NCI-H446 treated with DMSO at 0.1 percent for 48 hours (cell line): ENCODE data around the gene ALK.

Source experiments
- DNase-seq: peaks from one replicate; lab custom pipeline; 2025; lab: John Stamatoyannopoulos, UW

Gene ALK

DNA sequence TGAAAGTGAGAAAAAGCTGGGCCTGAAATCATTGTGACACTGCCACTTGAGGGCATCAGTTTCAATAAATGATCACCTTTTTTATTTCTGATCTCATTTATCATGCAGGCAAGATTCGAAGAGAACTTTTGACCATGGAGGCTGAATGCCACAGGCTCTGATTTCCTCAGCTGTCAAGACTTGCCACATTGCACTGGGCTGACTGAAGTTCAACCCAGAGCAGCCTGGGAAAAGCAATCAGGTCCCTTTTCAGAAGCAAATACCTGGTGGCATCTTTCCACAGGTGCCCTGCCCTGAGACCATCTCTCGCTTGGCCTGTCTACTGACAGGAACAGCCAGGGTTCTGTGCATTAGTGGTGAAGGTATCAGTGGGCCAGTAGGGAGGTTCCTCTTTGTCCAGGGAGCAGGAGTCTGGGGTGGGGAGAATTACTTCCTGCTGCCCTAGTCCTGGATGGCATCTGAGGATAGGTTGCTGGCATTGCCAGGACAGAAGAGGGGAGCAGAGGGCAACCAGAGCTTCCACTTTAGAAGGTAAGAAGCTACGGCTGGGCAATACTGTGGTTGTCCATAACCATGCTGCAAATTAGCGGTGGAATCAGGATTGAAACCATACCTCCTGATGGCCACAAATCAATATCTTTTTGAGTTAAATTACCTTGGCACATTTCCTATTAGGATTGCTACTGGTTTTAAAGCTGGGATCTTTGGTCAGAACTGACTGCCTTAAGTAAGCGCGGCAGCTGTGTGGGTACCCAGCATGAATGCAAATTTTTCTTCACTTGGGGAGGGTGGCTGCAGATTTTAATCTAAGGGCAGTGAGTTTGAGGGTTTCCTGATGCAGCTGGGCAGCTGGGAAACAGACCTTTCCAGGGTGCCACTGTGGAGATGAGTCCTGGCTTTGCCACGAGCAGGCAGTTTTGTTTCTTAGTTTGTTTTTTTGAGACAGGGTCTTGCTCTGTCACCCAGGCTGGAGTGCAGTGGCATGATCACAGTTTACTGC is 394.5 kb downstream of the ALK start:
- DNase-seq: no peak

DNA sequence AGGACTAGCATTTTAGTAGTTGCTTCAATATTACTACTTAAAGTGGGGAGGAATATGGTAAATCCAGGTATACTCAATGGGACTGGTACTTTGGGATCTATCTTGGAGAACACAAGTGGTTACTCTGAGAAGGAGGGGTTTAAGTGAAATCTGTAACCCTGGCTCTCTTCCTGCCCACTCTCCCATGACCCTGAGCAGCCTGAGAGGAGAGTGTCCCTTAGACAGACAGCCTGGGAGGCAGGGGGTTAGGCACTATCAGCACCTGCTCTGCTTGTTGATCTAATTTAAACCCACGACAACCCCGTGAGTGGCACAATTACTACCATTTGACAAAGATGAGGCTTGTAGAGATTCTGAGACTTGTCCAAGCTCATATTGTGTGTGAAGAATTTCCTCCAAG is 395.5 kb downstream of the ALK start:
- no peak for DNase-seq

DNA sequence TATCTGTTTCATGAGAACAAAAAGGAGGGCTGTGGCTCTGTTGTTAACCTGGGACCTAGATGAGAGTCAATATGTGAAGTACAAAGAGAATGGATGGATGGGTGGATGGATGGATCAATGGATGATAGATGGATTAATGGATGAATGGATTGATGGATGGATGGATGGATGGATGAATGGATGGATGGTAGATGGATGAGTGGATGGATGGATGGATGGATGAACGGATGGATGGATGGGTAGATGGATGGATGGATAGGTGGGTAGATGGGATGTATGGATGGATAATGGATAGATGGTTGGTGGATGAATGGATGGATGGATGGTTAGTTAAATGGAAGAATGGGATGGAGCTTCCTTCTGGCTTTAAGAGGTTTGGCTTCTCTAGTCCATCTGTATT is 396.7 kb downstream of the ALK start:
- no peak for DNase-seq

GRCh38 chr2:29522951-29523669 is 398.3 kb downstream of the ALK start:
- no peak for DNase-seq

DNA sequence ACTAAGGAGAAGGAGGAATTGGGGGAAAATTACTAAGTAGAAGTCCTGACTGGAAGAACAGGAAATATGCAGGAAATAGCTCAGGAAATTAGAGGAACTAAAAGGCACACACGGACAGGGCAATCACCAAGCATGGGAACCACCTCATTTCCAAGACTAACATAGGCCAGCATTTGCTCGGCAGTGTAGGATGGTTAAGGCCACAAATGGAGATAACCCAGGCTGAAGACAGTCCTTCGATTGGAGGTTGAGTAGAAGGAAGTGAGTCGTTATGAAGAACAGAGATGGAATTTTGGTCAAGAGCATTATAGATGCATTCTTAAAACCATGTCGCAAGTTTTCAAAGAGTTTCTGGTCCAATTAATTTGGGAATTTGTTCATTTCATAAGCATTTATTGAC is 401.4 kb downstream of the ALK start:
- DNase-seq: no peak

DNA sequence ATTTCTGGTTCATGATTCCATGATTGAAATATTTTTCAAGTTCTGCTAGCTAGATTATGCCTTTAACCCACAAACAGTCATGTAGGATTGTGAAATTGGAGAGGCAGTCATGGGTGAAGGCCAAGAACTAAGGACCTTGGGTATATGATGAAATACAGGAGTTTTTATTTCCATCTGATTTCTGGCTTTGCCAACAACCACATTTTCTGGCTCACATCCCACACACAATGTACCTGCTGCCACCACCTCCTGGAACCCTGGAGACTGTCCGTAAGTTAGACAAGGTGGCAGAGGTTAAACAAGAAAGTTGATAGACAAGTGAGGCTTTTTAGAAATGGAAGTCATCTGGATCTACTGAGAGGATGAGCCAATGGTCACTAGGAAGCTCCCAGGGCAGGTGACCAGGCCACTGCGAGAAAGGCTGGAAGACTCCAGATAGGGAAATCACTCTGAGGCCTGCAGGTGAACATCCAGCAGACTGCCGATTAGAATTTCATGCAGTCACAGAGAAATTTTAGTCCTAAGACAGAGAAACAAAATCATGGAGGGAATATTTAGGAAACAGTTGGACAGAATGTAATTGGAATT is 402.0 kb downstream of the ALK start:
- no peak for DNase-seq

- DNase-seq: no peak
These were observed 402.6 kb downstream of the ALK start for GRCh38 chr2:29518646-29519337.

- no peak for DNase-seq
These were observed 403.4 kb downstream of the ALK start for GRCh38 chr2:29518010-29518409.

- DNase-seq: no peak
These were observed 404.0 kb downstream of the ALK start for GRCh38 chr2:29517413-29517812.

DNA sequence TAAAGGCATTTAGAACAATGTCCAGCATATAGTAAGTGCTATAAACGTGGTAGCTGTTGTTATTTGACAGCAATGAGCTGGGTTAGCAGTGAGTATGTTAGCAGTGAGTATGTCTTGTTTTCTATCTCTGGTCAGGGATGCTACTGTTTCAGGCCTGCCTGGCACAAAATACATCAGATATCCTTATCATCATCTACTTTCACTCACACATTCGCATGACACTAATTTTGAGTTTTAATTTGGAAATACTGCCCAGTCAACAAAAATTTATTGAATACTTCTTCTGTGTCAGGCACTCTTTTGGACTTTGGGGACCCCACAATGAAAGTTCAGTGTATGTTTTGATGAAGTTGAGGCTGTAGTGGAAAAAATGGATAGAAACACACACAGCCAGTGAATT is 404.6 kb downstream of the ALK start:
- DNase-seq: no peak

DNA sequence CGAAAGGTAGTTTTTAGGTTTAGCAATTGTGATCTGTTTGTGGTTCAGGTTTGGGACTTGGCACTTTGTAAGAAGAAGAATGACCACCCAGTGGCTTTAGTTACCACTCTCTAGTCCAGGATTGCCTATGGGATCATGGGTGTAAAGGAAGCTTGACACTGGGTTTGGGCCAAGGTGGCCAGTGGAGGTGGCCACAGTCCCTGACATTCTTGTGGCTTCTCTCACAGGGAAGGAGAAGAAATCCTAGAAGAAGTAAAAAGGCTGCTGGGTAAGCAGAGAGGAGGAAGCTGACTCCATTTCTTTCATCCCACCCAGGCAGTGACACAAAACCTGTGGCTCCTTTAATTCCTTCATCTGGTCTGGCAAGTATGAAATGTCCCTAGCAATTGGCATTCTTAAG is 411.5 kb downstream of the ALK start:
- DNase-seq: no peak

DNA sequence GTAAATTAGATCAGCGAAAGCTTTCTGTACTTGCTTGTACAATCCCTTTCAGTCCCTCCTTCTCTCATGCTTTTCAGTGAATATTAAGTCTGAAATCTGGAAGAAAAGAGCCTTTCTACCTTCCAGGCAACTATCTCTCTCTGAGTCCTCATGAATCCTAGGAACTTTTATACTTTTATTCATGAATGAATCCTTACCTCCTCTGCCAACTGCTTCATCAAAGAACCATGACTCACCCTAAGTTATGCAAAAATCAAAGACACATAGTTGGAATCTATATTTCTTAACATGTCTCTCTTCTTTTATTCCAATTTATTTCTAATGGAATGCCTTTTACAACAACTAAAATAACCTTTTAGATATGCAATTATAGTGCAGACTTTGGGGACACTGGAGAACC is 412.0 kb downstream of the ALK start:
- no peak for DNase-seq

DNA sequence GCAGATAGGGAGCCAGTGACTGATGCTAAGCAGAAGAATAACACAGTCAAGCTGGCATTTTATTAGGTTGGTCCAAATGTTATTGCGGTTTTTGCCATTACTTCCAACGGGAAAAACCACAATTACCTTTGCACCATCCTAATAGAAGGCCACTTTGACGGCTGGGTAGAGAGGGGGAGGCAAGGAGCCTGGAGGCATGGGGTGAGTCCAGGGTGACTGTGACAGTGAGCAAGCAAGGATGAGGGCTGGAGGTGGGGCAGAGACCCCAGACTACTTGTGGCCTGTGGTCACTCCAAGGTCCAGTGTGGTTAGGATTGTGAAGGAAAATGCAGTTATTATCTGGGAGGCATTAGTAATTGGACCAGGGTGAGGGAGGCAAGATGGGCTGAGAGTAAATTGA is 416.6 kb downstream of the ALK start:
- DNase-seq: no peak

DNA sequence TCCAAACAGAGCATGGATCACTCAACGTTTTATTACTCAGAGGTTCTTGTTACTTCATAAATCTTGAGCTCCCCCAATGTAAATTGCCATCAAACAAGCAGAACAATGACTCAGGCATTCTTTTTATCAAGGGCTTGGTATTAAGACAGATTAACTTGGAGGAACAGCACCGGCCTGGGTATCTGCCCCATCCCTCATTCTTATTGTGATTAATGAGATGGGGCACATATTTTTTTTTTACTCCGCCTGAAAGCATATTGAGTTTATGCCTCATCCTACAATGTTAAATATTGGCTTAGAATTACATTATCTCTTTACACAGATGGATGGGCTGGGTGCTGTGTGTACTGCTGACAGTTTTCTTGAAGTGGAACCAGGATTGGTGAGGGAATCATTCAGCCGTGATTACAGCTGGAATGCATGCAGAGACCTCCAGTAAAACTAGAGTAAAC is 418.9 kb downstream of the ALK start:
- DNase-seq: no peak

GRCh38 chr2:29497375-29497774 is 424.0 kb downstream of the ALK start:
- no peak for DNase-seq

DNA sequence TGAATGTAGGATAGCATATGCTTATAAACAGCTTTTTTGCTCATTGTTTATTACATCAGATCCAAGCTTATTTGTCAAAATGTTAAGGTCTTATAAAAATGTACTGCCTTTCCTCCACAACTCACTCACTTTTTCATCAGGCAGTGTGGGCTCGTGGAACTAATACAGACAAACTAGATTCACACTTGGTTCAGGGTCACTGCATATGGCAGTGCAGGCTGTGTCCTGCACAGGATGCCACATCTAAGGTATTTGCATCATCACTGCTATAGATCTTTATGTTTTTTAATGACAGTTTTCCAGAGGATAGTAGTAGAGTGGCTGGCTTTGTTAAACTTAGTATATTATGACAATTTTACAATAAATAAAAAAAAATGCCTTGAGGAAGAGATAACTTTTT is 425.2 kb downstream of the ALK start:
- DNase-seq: no peak

DNA sequence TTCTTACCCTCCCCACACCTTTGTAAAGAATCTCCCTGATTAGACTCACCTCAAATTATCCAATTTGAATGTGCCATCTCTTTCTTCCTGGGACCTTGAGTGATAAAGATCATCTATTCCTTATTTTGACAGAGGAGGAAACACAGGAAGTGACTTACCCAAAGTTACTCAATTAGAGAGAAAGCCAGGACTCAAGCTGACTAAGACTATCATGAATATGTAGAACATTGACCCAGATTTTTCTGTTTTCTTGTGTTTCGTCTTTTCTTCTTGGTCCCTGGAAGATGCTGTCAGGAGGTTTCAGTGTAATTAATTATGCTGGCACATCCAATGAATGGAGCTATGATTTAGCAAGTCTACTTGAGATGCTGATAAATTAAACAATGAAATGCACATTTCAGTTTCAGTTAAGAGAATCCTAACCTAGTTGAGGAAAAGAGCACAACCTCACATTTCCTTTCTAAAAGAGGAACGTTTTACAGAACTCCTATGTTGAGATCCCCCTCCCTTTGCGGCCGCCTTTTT is 425.8 kb downstream of the ALK start:
- no peak for DNase-seq

GRCh38 chr2:29495068-29495467 is 426.3 kb downstream of the ALK start:
- no peak for DNase-seq

DNA sequence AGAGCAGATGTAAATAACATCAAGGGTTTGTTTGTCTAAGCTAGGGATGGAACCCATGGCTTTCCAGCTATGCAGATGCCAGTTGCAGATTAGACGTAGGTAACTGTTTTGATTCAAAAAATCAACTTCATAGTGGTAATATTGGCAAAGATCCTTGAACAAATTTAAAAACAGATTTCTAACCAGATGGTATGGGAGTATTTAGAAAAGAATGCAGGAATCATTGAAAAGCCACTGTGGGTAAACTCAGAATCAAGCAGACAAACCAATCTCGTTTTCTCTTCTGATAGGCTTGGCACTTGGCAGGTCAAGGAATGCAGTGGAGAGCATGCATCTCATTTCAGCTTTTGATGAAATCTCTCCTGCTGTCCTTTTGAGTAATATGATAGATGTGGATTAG is 428.7 kb downstream of the ALK start:
- peak; percentile 38 for DNase-seq

DNA sequence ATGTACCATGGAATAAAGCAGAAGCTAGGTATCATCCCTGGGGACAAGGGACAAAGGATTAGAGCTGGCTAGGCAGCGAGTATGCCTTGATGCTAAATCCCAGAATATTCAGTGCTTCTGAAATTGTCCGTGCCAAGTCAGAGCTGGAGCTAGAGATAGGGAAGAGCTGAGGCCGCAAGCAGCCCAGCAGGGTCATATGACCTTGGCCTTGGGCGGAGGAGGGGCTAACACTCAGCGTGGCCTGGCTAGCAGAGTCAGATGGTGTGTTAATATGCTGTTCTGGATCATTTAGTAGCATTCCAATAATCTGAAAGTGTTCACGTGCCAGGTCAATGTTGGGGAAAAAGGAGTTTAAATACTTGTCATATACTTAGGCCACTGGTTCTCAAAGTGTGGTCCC is 431.3 kb downstream of the ALK start:
- DNase-seq: no peak

GRCh38 chr2:29489568-29489967 is 431.8 kb downstream of the ALK start:
- no peak for DNase-seq

GRCh38 chr2:29487967-29488555 is 433.3 kb downstream of the ALK start:
- DNase-seq: peak; percentile 60
